Left lung (tissue), 10 donors: ENCODE results near the gene CLPTM1L. TPM values are rescaled to one million over a fixed set of nuclear protein-coding genes. Genes with fewer than 3 reads are reported as not detected.
A peak's percentile ranks its signal among the peaks of the same experiment; 100 is the strongest.
"Not testable (repeated sequence)": the region's sequence is repeated elsewhere in the genome, so short reads cannot be mapped to it uniquely, and the experiment has no call there.

Source experiments
- ATAC-seq: fragments of 200-7000 bp; cut with Tn5 transposase; one replicate; pipeline ENCODE4 v1.9.1; 2020; ENCODE audit warnings: moderate library complexity
- DNase-seq, 4 donors: peaks; one replicate each; pipeline ENCODE4 v3.0.0-alpha.2; 2013 to 2020
- H3K27ac ChIP-seq, 2 donors: fragments of 200-600 bp; sonication (generic) in 1 of 2; one replicate each; pipeline versions ENCODE4 v1.5.0 to v1.8.0; 2020 to 2021
- H3K27me3 ChIP-seq, 2 donors: fragments of 200-600 bp; sonication (generic) in 1 of 2; one replicate each; pipeline versions ENCODE4 v1.5.0 to v1.8.0; 2020 to 2021
- H3K36me3 ChIP-seq, 2 donors: fragments of 200-600 bp; sonication (generic) in 1 of 2; one replicate each; pipeline versions ENCODE4 v1.5.0 to v1.8.0; 2020 to 2021
- H3K4me1 ChIP-seq, 2 donors: fragments of 200-600 bp; one replicate each; pipeline ENCODE4 v1.8.0; 2021
- H3K4me3 ChIP-seq, 2 donors: fragments of 200-600 bp; sonication (generic) in 1 of 2; one replicate each; pipeline versions ENCODE4 v1.5.0 to v1.8.0; 2020 to 2021; ENCODE audit warnings: mild to moderate bottlenecking in 1 of 2
- H3K9me3 ChIP-seq, 2 donors: fragments of 200-600 bp; sonication (generic) in 1 of 2; one replicate each; pipeline versions ENCODE4 v1.5.0 to v1.8.0; 2020 to 2021
- intact Hi-C, 2 donors: fragments of 100-400 bp; cut with DNase I; formaldehyde crosslinking; loops; one replicate each; pipeline versions ENCODE4 v1.11.2 to v1.14.2; 2022
- polyA plus RNA-seq, 6 donors: library from polyadenylated mRNA; unstranded; fragments of 120-200 nt; gene quantifications; one replicate each; pipeline ENCODE4 v1.2.1, GENCODE V29; 2013; ENCODE audit not compliant: insufficient read length in 6 of 6
- total RNA-seq, 2 donors: library from RNA; stranded (reverse); fragmentation: NEBNext Ultra II Directional; extraction: Animal tissue kit (Norgen Biotek cat#: 25700); gene quantifications; one replicate each; pipeline ENCODE4 v1.2.1, GENCODE V29; 2021
- TF ChIP-seq, protein P1 (sequence below), 2 donors: fragments of 200-600 bp; sonication (generic) in 1 of 2; IDR thresholded peaks; one replicate each; pipeline versions ENCODE4 v1.5.0 to v1.8.0; 2021; ENCODE audit warnings: antibody characterized with exemption in 2 of 2
- donor health status: DM: no; HTN: yes; CAD: no.
- donor health status: DM: no; HTN: no; CAD: no.

CLPTM1L gene
- total and polyA plus RNA-seq, 8 donors: 90.4 to 171 (median 99.4) TPM

- ATAC-seq (no peak), DNase-seq (no peak)
- H3K4me3 ChIP-seq: no peak overlapping the region
- peaks cover 0 to 65% of the 10 kb centered on the region in 2 donors for H3K27me3 ChIP-seq
- intact Hi-C loops: no loop called here
- no peak overlapping the region for H3K27ac ChIP-seq
- H3K36me3 ChIP-seq: no peaks in the 10 kb centered on the region
- H3K9me3 ChIP-seq: no peaks in the 10 kb centered on the region
- TF ChIP-seq, protein P1, sequence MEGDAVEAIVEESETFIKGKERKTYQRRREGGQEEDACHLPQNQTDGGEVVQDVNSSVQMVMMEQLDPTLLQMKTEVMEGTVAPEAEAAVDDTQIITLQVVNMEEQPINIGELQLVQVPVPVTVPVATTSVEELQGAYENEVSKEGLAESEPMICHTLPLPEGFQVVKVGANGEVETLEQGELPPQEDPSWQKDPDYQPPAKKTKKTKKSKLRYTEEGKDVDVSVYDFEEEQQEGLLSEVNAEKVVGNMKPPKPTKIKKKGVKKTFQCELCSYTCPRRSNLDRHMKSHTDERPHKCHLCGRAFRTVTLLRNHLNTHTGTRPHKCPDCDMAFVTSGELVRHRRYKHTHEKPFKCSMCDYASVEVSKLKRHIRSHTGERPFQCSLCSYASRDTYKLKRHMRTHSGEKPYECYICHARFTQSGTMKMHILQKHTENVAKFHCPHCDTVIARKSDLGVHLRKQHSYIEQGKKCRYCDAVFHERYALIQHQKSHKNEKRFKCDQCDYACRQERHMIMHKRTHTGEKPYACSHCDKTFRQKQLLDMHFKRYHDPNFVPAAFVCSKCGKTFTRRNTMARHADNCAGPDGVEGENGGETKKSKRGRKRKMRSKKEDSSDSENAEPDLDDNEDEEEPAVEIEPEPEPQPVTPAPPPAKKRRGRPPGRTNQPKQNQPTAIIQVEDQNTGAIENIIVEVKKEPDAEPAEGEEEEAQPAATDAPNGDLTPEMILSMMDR (IDR thresholded peaks at IDR 0.05): no peak
- H3K4me1 ChIP-seq: no peaks in the 10 kb centered on the region
Observed at GRCh38 chr5:1364211-1364610, 19.3 kb upstream of the CLPTM1L start.

DNA sequence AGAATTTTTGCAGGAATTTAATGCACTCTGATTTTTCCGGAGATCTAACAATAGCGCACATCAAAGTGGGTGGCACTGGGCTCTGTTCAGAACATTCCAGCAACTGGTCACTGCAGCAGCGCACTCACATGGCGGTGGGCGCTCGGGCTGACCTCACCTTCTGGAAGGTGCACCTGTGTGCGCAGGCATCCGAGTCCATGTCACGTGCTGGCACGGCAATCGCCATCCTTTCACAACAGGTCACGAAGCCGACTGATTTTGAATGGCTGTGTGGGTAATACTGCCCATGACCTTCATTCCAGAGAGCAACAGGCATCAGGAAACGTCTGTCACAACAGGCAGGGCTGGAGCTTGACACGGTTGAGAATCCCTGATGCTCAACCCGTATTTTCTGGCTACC lies 18.7 kb upstream of the CLPTM1L start:
- DNase-seq (peak in 1 of 4 donors; percentile 63), ATAC-seq (no peak)
- H3K4me3 ChIP-seq: no peak overlapping the region
- TF ChIP-seq, protein P1 (IDR thresholded peaks at IDR 0.05): no peak
- no peaks in the 10 kb centered on the region for H3K9me3 ChIP-seq
- H3K27ac ChIP-seq: no peak overlapping the region
- intact Hi-C loops: no loop called here
- H3K4me1 ChIP-seq: no peaks in the 10 kb centered on the region
- no peaks in the 10 kb centered on the region for H3K36me3 ChIP-seq
- H3K27me3 ChIP-seq: peaks cover 0 to 72% of the 10 kb centered on the region in 2 donors

DNA sequence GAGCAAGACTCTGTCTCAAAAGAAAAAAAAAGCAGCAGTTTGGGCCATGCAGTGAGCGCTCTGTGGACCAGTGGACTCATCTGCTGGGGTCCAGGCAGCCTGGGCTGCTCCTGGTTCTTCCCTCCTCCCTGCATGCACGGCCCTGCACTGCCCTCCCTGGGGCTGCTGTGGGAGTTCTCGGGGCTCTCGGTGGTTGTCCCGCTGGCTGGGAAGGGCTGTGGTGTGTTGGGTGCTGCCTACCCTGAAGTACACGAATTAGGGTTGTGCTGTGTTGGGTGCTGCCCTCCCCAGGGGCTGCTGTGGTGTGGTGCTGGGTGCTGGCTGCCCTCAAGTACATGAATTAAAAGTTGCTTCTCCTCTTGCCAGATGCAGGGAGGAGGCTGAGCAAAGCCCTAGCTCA lies 18.3 kb upstream of the CLPTM1L start:
- no peak overlapping the region for H3K27ac ChIP-seq
- H3K4me1 ChIP-seq: no peaks in the 10 kb centered on the region
- intact Hi-C loops: no loop called here
- no peaks in the 10 kb centered on the region for H3K9me3 ChIP-seq
- TF ChIP-seq, protein P1 (IDR thresholded peaks at IDR 0.05): no peak
- DNase-seq: peak in 1 of 4 donors; percentile 61
- peaks cover 0 to 76% of the 10 kb centered on the region in 2 donors for H3K27me3 ChIP-seq
- no peaks in the 10 kb centered on the region for H3K36me3 ChIP-seq
- no peak overlapping the region for H3K4me3 ChIP-seq
- no peak for ATAC-seq

DNA sequence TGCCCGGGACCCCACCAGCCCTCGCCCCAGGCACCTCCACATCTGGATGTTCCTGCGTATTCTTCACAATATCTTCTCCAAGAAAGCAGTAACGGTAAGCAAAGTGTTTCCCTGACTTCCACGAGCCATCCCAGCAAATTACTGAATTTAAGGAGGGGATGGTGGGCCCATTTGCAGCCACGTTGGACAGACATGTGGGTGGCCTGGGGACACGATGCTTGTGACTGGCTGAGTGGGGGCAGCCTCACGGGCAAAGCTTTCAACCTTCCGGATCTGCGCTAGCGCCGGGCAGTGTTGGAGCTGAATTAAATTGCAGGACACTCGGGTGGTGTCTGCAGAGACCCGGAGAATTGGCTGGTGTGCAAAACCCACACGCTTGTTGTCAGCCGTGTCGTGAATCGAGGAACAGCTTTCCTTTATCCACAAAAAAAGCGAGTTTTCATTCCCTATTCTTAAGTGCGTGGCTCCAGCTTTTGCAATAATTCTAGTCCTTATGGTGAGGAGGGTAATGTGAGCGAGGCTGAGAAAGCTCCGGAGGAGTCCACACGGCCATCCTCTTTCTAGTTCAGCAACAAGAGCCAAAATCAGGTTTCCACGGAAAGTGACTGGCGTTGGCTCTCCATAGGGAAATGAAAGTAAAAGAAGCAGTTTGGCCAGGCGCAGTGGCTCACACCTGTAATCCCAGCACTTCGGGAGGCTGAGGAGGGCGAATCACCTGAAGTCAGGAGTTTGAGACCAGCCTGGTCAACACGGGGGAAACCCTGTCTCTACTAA lies 17.5 kb upstream of the CLPTM1L start:
- H3K36me3 ChIP-seq: no peaks in the 10 kb centered on the region
- no peak overlapping the region for H3K4me3 ChIP-seq
- DNase-seq: peak in 1 of 4 donors; percentile 62
- H3K4me1 ChIP-seq: no peaks in the 10 kb centered on the region
- peaks cover 0 to 83% of the 10 kb centered on the region in 2 donors for H3K27me3 ChIP-seq
- no peak for ATAC-seq
- TF ChIP-seq, protein P1 (IDR thresholded peaks at IDR 0.05): no peak
- intact Hi-C loops: no loop called here
- no peaks in the 10 kb centered on the region for H3K9me3 ChIP-seq
- no peak overlapping the region for H3K27ac ChIP-seq

GRCh38 chr5:1360861-1361260 lies 16.0 kb upstream of the CLPTM1L start:
- H3K4me3 ChIP-seq: no peak overlapping the region
- TF ChIP-seq, protein P1 (IDR thresholded peaks at IDR 0.05): no peak
- H3K27me3 ChIP-seq: peaks cover 0 to 94% of the 10 kb centered on the region in 2 donors
- no peak overlapping the region for H3K27ac ChIP-seq
- ATAC-seq (no peak), DNase-seq (peak in 1 of 4 donors; percentile 43)
- no peaks in the 10 kb centered on the region for H3K4me1 ChIP-seq
- no peaks in the 10 kb centered on the region for H3K9me3 ChIP-seq
- intact Hi-C loops: no loop called here
- no peaks in the 10 kb centered on the region for H3K36me3 ChIP-seq

DNA sequence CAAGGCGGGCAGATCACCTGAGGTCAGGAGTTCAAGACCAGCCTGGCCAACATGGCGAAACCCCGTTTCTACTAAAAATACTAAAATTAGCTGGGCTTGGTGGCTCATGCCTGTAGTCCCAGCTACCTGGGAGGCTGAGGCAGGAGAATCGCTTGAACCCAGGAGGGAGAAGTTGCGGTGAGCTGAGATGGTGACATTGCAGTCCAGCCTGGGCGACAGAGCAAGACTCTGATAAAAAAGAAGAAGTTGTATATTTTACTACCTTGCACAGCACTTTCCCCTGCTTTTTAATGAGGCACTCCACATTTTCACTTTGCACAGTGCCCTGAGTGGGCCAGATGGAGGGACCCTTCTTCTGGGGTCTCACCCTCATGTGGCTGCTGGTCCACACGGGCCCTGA lies 15.5 kb upstream of the CLPTM1L start:
- H3K4me3 ChIP-seq, DNase-seq, ATAC-seq, H3K27ac ChIP-seq, intact Hi-C loops, H3K4me1 ChIP-seq, H3K36me3 ChIP-seq, H3K9me3 ChIP-seq: not testable (repeated sequence)
- H3K27me3 ChIP-seq: peaks cover 0 to 98% of the 10 kb centered on the region in 2 donors
